Neural progenitor cell (in vitro differentiated cells): Measurements from ENCODE around the gene BRD4. TPM values are rescaled to one million over a fixed set of nuclear protein-coding genes. Genes with fewer than 3 reads are reported as not detected.
A peak's percentile ranks its signal among the peaks of the same experiment; 100 is the strongest.

Experiments
- DNase-seq: peaks from one replicate; pipeline ENCODE4 v3.0.0-alpha.2; 2016; ENCODE audit warnings: low spot score
- H2AFZ ChIP-seq: fragments of 200-600 bp; sonication (generic); replicated peaks from 2 replicates; pipeline ENCODE4 v1.6.1; 2016; ENCODE audit warnings: antibody characterized with exemption
- H3F3A ChIP-seq: fragments of 200-600 bp; sonication (generic); 2 replicates; pipeline ENCODE4 v1.6.1; 2016; ENCODE audit warnings: antibody characterized with exemption, low read depth
- H3K27ac ChIP-seq: fragments of 200-600 bp; sonication (generic); 2 replicates; pipeline ENCODE4 v1.5.1; 2016; ENCODE audit warnings: mild to moderate bottlenecking
- H3K27me3 ChIP-seq: fragments of 200-600 bp; sonication (generic); 2 replicates; pipeline ENCODE4 v1.6.1; 2016; ENCODE audit warnings: mild to moderate bottlenecking, moderate library complexity
- H3K36me3 ChIP-seq: fragments of 200-600 bp; sonication (generic); 2 replicates; pipeline ENCODE4 v1.5.1; 2016
- H3K4me1 ChIP-seq: fragments of 200-600 bp; sonication (generic); 2 replicates; pipeline ENCODE4 v1.6.1; 2016; ENCODE audit warnings: mixed run types
- H3K4me2 ChIP-seq: fragments of 200-600 bp; sonication (generic); 2 replicates; pipeline ENCODE4 v1.6.1; 2016
- H3K4me3 ChIP-seq: fragments of 200-600 bp; sonication (generic); 2 replicates; pipeline ENCODE4 v1.5.1; 2016
- H3K79me2 ChIP-seq: fragments of 200-600 bp; sonication (generic); 2 replicates; pipeline ENCODE4 v1.6.1; 2016; ENCODE audit warnings: low read depth
- H3K9ac ChIP-seq: fragments of 200-600 bp; sonication (generic); 2 replicates; pipeline ENCODE4 v1.6.1; 2016
- H3K9me3 ChIP-seq: fragments of 200-600 bp; sonication (generic); 2 replicates; pipeline ENCODE4 v1.5.1; 2016; ENCODE audit warnings: low read depth
- H4K20me1 ChIP-seq: fragments of 200-600 bp; sonication (generic); 2 replicates; pipeline ENCODE4 v1.6.1; 2016; ENCODE audit warnings: low read depth
- H3K27ac Mint-ChIP-seq: 3 replicates; pipeline ENCODE4 v1.8.0; 2021; ENCODE audit warnings: mixed read lengths
- H3K27me3 Mint-ChIP-seq: 2 replicates; pipeline ENCODE4 v1.8.0; 2022; ENCODE audit warnings: low read depth, mild to moderate bottlenecking, inconsistent platforms, moderate library complexity, mixed read lengths; ENCODE audit not compliant: insufficient read depth
- H3K36me3 Mint-ChIP-seq: 3 replicates; pipeline ENCODE4 v1.8.0; 2021; ENCODE audit warnings: mixed read lengths
- H3K4me1 Mint-ChIP-seq: 3 replicates; pipeline ENCODE4 v1.8.0; 2021; ENCODE audit warnings: mixed read lengths
- H3K4me3 Mint-ChIP-seq: 3 replicates; pipeline ENCODE4 v1.8.0; 2021; ENCODE audit warnings: mild to moderate bottlenecking, moderate library complexity, mixed read lengths
- H3K9me3 Mint-ChIP-seq: 3 replicates; pipeline ENCODE4 v1.8.0; 2020; ENCODE audit warnings: mixed read lengths
- EZH2 ChIP-seq: fragments of 200-600 bp; sonication (generic); IDR thresholded peaks from 2 replicates; pipeline ENCODE4 v1.6.1; 2017; ENCODE audit warnings: antibody characterized with exemption, mild to moderate bottlenecking, moderate library complexity
- EZH2phosphoT487 ChIP-seq: fragments of 200-600 bp; sonication (generic); IDR thresholded peaks from 2 replicates; pipeline ENCODE4 v1.6.1; 2017; ENCODE audit warnings: antibody characterized with exemption
- total RNA-seq: library from RNA; depleted of rRNA; stranded (reverse); fragments of >200 nt; gene quantifications from 2 replicates; pipeline ENCODE4 v1.2.3, GENCODE V29; 2015; ENCODE audit warnings: low replicate concordance
- TF ChIP-seq, protein P1 (sequence below): fragments of 200-600 bp; sonication (generic); IDR thresholded peaks from 2 replicates; pipeline ENCODE4 v1.5.1; 2017; ENCODE audit warnings: antibody characterized with exemption, mild to moderate bottlenecking

BRD4 gene
- total RNA-seq, 1 donor from 2014 or later = 14.5 TPM

DNA sequence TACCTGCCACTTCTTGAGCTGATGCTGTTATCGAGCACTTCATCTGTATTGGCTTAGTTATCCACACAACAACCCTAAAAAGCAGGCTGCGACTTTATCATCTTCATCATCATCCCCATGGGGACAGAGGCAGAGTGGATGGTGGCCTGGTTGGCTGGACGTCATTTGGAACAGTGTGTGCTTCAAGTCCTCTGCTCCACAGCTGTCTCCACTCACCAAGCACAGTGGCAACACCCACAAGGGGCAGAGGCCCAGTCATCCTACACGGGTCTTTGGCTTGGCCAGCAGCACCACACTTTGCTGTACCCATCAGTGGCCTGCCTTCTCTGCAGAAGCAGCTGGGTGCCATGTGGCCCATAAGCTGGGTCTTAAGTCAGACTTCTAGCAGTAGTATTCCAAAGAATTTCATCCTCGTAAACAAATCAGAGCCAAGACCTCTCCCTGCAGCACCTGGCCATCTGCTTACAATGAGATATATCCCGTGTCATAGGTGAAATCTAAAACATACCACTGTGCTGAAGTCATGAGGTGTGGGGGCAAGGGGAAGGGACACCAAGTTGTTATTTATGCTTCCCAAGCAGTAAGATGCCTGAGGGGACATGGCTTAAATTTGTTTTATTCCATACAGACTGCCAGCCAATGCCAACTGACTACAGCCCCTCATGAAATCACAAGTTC, 52.2 kb downstream of the BRD4 start:
- H3K27ac Mint-ChIP-seq = peak overlapping the region; percentile 74
- Histone ChIP-seq H3K9ac (no peak overlapping the region), H3K27ac (peak overlapping the region; percentile 94), H3K4me3 (peak overlapping the region; percentile 37), H3K9me3 (no peaks in the 10 kb centered on the region), H3K36me3 (no peaks in the 10 kb centered on the region), H4K20me1 (peaks cover 100% of the 10 kb centered on the region), H3K4me2 (peak overlapping the region; percentile 75), H2AFZ (no peak overlapping the region), H3K79me2 (peaks cover 100% of the 10 kb centered on the region), H3F3A (peaks cover 30% of the 10 kb centered on the region), H3K27me3 (no peaks in the 10 kb centered on the region), H3K4me1 (peaks cover 49% of the 10 kb centered on the region)
- no peaks in the 10 kb centered on the region for H3K9me3 Mint-ChIP-seq
- peaks cover 71% of the 10 kb centered on the region for H3K4me1 Mint-ChIP-seq
- no peak for DNase-seq
- H3K4me3 Mint-ChIP-seq = peak overlapping the region; percentile 72
- no peaks in the 10 kb centered on the region for H3K36me3 Mint-ChIP-seq
- H3K27me3 Mint-ChIP-seq = peaks cover 3% of the 10 kb centered on the region
- TF ChIP-seq EZH2phosphoT487 (no peak), EZH2 (no peak)
- TF ChIP-seq, protein P1, sequence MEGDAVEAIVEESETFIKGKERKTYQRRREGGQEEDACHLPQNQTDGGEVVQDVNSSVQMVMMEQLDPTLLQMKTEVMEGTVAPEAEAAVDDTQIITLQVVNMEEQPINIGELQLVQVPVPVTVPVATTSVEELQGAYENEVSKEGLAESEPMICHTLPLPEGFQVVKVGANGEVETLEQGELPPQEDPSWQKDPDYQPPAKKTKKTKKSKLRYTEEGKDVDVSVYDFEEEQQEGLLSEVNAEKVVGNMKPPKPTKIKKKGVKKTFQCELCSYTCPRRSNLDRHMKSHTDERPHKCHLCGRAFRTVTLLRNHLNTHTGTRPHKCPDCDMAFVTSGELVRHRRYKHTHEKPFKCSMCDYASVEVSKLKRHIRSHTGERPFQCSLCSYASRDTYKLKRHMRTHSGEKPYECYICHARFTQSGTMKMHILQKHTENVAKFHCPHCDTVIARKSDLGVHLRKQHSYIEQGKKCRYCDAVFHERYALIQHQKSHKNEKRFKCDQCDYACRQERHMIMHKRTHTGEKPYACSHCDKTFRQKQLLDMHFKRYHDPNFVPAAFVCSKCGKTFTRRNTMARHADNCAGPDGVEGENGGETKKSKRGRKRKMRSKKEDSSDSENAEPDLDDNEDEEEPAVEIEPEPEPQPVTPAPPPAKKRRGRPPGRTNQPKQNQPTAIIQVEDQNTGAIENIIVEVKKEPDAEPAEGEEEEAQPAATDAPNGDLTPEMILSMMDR = no peak

DNA sequence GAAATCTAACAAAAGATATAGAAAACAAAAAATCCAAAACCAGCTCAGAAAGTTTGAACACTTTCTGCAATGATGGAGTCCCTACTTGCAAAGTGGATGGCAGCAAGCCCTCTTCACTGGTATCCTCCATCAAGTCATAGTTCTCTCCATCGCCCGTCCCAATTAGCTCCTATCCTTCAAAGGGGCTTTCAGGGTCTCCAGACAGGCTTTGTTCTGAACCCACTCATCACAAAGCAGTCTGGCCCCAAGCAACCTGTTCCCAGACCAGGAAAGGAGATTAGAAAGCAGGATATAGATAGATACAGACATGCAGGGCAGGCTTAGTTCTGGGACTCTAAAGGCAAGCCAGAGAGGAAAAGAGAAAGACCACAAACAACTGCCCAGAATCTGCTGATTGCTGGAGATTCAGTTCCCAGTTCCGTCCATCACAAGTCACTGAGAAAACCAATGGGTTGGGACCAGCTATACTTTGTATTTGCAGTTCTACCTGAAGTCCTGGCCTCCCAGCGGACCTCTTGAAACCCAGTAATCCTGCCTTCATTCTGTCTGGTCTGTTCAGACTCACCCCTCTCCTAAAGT, 52.9 kb downstream of the BRD4 start:
- Mint-ChIP-seq H3K4me3 (no peak overlapping the region), H3K9me3 (no peaks in the 10 kb centered on the region), H3K27ac (peak overlapping the region; percentile 82), H3K36me3 (no peaks in the 10 kb centered on the region), H3K4me1 (peaks cover 64% of the 10 kb centered on the region), H3K27me3 (peaks cover 3% of the 10 kb centered on the region)
- Histone ChIP-seq H4K20me1 (peaks cover 100% of the 10 kb centered on the region), H3K4me2 (peak overlapping the region; percentile 75), H3K27me3 (no peaks in the 10 kb centered on the region), H3K9ac (no peak overlapping the region), H3K4me3 (no peak overlapping the region), H3F3A (peaks cover 30% of the 10 kb centered on the region), H3K27ac (peak overlapping the region; percentile 64), H3K79me2 (peaks cover 100% of the 10 kb centered on the region), H3K4me1 (peaks cover 49% of the 10 kb centered on the region), H2AFZ (no peak overlapping the region), H3K9me3 (no peaks in the 10 kb centered on the region), H3K36me3 (no peaks in the 10 kb centered on the region)
- no peak for TF ChIP-seq EZH2phosphoT487
- TF ChIP-seq, protein P1 = no peak
- DNase-seq = peak; percentile 56

DNA sequence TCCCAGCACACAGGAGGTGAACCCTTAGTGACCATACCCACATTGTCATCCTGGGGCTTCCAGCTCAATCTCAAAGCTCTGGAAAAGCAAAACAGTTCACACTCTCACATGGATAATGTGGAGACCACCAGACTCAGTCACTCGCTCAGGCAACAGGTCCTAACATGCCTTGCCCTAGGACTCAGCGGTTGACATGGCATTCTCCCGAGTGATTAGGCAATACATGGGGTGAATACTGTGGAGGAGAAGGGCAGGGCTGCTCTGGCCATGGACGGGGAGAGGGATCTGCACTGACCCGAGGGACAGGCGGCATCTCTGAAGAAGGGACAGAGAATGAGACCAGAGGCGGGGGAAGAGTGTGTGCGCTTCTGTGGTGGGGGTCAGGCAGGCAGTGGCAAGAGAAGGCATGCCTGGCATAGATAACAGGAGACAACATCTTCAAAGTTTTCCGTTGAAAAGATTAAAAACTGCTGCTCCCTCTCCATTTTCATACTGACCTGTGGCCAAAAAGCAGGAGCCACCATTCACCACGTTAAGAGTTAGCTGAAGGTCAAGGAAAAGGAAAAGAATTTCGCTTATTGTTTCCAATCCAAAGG, 55.6 kb downstream of the BRD4 start:
- peaks cover 5% of the 10 kb centered on the region for H3K27me3 Mint-ChIP-seq
- H3K27ac Mint-ChIP-seq = peak overlapping the region; percentile 35
- Histone ChIP-seq H2AFZ (no peak overlapping the region), H3F3A (peaks cover 22% of the 10 kb centered on the region), H3K9me3 (no peaks in the 10 kb centered on the region), H3K4me3 (no peak overlapping the region), H3K4me1 (peaks cover 30% of the 10 kb centered on the region), H3K4me2 (no peak overlapping the region), H3K27ac (no peak overlapping the region), H3K36me3 (no peaks in the 10 kb centered on the region), H4K20me1 (peaks cover 100% of the 10 kb centered on the region), H3K9ac (no peak overlapping the region), H3K27me3 (no peaks in the 10 kb centered on the region), H3K79me2 (peaks cover 100% of the 10 kb centered on the region)
- peaks cover 42% of the 10 kb centered on the region for H3K4me1 Mint-ChIP-seq
- DNase-seq = no peak
- H3K4me3 Mint-ChIP-seq = no peak overlapping the region
- H3K9me3 Mint-ChIP-seq = no peaks in the 10 kb centered on the region
- peaks cover 8% of the 10 kb centered on the region for H3K36me3 Mint-ChIP-seq
- no peak for TF ChIP-seq EZH2phosphoT487
- TF ChIP-seq, protein P1 = no peak
- TF ChIP-seq EZH2 = no peak
